ENCODE measurements around the gene GSAP. TPM values are rescaled to one million over a fixed set of nuclear protein-coding genes. Genes with fewer than 3 reads are reported as not detected.

GSAP gene
- total RNA-seq, 1 experiment from 2014 or later: 25.7 TPM

DNA sequence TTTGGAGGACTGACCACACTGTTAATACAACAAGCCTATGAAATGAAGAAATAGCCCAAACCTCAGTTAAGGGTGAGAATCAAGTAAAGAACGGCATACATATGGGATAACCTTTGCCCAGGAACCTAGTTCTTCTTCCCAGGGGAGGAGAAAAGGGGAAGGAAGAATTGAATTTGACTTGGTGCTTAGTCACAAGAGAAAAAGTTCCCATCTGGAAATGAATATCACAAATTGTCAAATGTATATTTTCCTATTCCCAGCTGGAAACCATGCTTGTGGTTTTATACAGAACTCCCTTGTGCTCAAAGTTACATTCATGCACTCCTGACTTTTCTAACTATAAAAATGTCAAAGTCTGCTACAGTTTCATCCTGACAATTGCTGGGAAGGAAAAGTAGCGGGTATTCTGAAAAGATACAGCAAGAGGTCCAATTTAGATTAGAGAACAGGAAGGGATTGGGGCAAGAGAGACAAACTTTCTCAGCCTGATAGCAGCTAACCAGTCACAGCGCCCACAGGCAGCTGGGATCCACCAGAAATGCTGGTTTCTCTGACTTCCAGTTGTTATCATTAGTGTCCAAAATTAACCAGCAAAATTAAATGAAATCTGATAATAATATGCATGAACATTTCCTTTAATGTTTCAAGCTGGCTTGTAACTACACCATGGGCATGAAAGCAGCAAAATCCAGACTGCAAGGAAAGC, 18.6 kb upstream of the GSAP start:
- Histone ChIP-seq H3K27me3 (replicated peaks; ENCODE audit: control insufficient read depth, insufficient read depth, low read length) (no peaks in the 10 kb centered on the region), H3K4me1 (0 out of 2 replicates have a peak, but pooled peaks cover 3% of the 10 kb centered on the region), H3K4me3 (ENCODE audit: low read depth, low read length) (no peak overlapping the region), H3K36me3 (ENCODE audit: control insufficient read depth, insufficient read depth, low read length) (no peaks in the 10 kb centered on the region), H3K9me3 (no peaks in the 10 kb centered on the region)
- TF ChIP-seq, protein P1, sequence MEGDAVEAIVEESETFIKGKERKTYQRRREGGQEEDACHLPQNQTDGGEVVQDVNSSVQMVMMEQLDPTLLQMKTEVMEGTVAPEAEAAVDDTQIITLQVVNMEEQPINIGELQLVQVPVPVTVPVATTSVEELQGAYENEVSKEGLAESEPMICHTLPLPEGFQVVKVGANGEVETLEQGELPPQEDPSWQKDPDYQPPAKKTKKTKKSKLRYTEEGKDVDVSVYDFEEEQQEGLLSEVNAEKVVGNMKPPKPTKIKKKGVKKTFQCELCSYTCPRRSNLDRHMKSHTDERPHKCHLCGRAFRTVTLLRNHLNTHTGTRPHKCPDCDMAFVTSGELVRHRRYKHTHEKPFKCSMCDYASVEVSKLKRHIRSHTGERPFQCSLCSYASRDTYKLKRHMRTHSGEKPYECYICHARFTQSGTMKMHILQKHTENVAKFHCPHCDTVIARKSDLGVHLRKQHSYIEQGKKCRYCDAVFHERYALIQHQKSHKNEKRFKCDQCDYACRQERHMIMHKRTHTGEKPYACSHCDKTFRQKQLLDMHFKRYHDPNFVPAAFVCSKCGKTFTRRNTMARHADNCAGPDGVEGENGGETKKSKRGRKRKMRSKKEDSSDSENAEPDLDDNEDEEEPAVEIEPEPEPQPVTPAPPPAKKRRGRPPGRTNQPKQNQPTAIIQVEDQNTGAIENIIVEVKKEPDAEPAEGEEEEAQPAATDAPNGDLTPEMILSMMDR (IDR thresholded peaks at IDR 0.05; ENCODE audit: insufficient read depth in 1 of 2, low read depth in 1 of 2, low read length in 1 of 2, severe bottlenecking in 1 of 2, unreplicated experiment in 1 of 2): no peak
- no peaks in the 10 kb centered on the region for H3K36me3 Mint-ChIP-seq (ENCODE audit: insufficient read depth, unreplicated experiment)
- intact Hi-C loops (cut with micrococcal nuclease; ENCODE audit: unreplicated experiment): no loop called here
- ChIA-PET CTCF (no interaction called here), POLR2A (no interaction called here)
- no peak overlapping the region for H3K4me3 Mint-ChIP-seq (ENCODE audit: unreplicated experiment)
- H3K27me3 Mint-ChIP-seq (ENCODE audit: insufficient read depth, unreplicated experiment): no peaks in the 10 kb centered on the region
- no peaks in the 10 kb centered on the region for H3K4me1 Mint-ChIP-seq (ENCODE audit: low read depth, unreplicated experiment)
- no TSS peak for BruUV-seq (replicated peaks)
- H3K9me3 Mint-ChIP-seq (ENCODE audit: unreplicated experiment): no peaks in the 10 kb centered on the region
- no peak overlapping the region for H3K27ac Mint-ChIP-seq (ENCODE audit: unreplicated experiment)
- DNase-seq: no peak

DNA sequence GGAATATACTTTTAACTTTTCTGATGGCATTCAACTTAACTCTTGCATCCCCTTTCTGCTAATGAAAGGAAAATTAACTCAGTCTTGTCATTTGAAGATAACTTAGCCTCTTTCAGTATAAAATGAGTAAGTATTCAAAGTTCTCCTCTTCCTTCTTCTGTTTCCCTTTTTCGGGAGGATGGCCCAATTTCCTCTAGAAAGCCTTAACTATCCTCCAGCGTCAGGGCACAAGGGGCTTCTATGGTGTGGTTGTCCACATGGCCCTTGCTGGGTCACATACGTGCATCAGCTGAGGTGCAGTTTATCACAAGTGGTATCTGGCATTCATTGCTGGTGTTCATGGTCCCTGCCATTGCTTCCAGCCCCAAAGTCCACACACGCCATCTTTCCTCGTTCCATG, 17.8 kb upstream of the GSAP start:
- no peak for DNase-seq
- no peaks in the 10 kb centered on the region for H3K27me3 Mint-ChIP-seq (ENCODE audit: insufficient read depth, unreplicated experiment)
- H3K4me1 ChIP-seq: no peaks in the 10 kb centered on the region
- H3K36me3 ChIP-seq (ENCODE audit: control insufficient read depth, insufficient read depth, low read length): no peaks in the 10 kb centered on the region
- H3K36me3 Mint-ChIP-seq (ENCODE audit: insufficient read depth, unreplicated experiment): no peaks in the 10 kb centered on the region
- CTCF ChIA-PET: no interaction called here
- no TSS peak for BruUV-seq (replicated peaks)
- no peak overlapping the region for H3K4me3 ChIP-seq (ENCODE audit: low read depth, low read length)
- H3K9me3 ChIP-seq: no peaks in the 10 kb centered on the region
- no peak overlapping the region for H3K4me3 Mint-ChIP-seq (ENCODE audit: unreplicated experiment)
- no peaks in the 10 kb centered on the region for H3K27me3 ChIP-seq (replicated peaks; ENCODE audit: control insufficient read depth, insufficient read depth, low read length)
- H3K27ac Mint-ChIP-seq (ENCODE audit: unreplicated experiment): no peak overlapping the region
- intact Hi-C loops (cut with micrococcal nuclease; ENCODE audit: unreplicated experiment): no loop called here
- peaks cover 4% of the 10 kb centered on the region for H3K4me1 Mint-ChIP-seq (ENCODE audit: low read depth, unreplicated experiment)
- TF ChIP-seq, protein P1 (IDR thresholded peaks at IDR 0.05; ENCODE audit: insufficient read depth in 1 of 2, low read depth in 1 of 2, low read length in 1 of 2, severe bottlenecking in 1 of 2, unreplicated experiment in 1 of 2): no peak
- no peaks in the 10 kb centered on the region for H3K9me3 Mint-ChIP-seq (ENCODE audit: unreplicated experiment)
- POLR2A ChIA-PET: no interaction called here

DNA sequence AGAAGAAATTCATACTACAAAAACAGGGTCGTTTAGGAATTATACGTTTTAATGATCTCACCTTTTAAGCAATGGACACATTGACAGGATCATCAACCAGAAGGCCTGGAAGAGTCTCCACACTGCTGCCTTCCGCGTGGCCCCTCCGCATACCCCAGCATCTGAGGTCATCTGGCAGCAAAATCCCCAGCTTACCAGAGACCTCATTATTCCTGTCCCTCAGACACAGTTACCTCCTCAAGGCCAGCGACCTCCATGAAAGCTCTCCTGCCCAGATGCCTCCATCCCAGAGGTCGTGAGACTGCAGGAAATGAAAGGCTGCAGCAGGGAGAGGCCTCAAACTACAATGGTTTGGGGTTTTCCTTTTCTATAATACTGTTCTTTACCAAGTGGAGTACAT, 14.8 kb upstream of the GSAP start:
- Mint-ChIP-seq H3K27ac (ENCODE audit: unreplicated experiment) (no peak overlapping the region), H3K36me3 (ENCODE audit: insufficient read depth, unreplicated experiment) (no peaks in the 10 kb centered on the region), H3K4me1 (ENCODE audit: low read depth, unreplicated experiment) (peaks cover 28% of the 10 kb centered on the region), H3K4me3 (ENCODE audit: unreplicated experiment) (no peak overlapping the region), H3K27me3 (ENCODE audit: insufficient read depth, unreplicated experiment) (no peaks in the 10 kb centered on the region), H3K9me3 (ENCODE audit: unreplicated experiment) (no peaks in the 10 kb centered on the region)
- POLR2A ChIA-PET: no interaction called here
- intact Hi-C loops (cut with micrococcal nuclease; ENCODE audit: unreplicated experiment): no loop called here
- BruUV-seq (replicated peaks): no TSS peak
- CTCF ChIA-PET: no interaction called here
- Histone ChIP-seq H3K9me3 (no peaks in the 10 kb centered on the region), H3K36me3 (ENCODE audit: control insufficient read depth, insufficient read depth, low read length) (no peaks in the 10 kb centered on the region), H3K27me3 (replicated peaks; ENCODE audit: control insufficient read depth, insufficient read depth, low read length) (no peaks in the 10 kb centered on the region), H3K4me3 (ENCODE audit: low read depth, low read length) (no peak overlapping the region), H3K4me1 (peaks cover 18% of the 10 kb centered on the region)
- TF ChIP-seq, protein P1 (IDR thresholded peaks at IDR 0.05; ENCODE audit: insufficient read depth in 1 of 2, low read depth in 1 of 2, low read length in 1 of 2, severe bottlenecking in 1 of 2, unreplicated experiment in 1 of 2): no peak
- no peak for DNase-seq

All from Caco-2 (cell line).